ENCODE data around the gene SIGMAR1. TPM values are rescaled to one million over a fixed set of nuclear protein-coding genes. Genes with fewer than 3 reads are reported as not detected.

Gene SIGMAR1
- 71.3 and 97.8 TPM in 2 replicates for total RNA-seq (ENCODE audit: low replicate concordance)

- peak; percentile 2 for TF ChIP-seq CTCF (IDR thresholded peaks at IDR 0.05; ENCODE audit: insufficient read depth, low read length)
- peak within 1 kb of the TSS; percentile 81 for H3K4me3 ChIP-seq (ENCODE audit: low read depth, low read length)
- DNase-seq (ENCODE audit: low read depth): peak; percentile 90
Measured at GRCh38 chr9:34637356-34638137, at the start of gene SIGMAR1. SIGMAR1 (minus strand) TSS chr9:34637787; CDS start chr9:34637697, 90 bp downstream.

GRCh38 chr9:34686732-34687131 lies 49.1 kb upstream of the SIGMAR1 start:
- TF ChIP-seq CTCF (IDR thresholded peaks at IDR 0.05; ENCODE audit: insufficient read depth, low read length): no peak
- H3K4me3 ChIP-seq (ENCODE audit: low read depth, low read length): no peak overlapping the region
- DNase-seq (ENCODE audit: low read depth): peak; percentile 43

- no peak for TF ChIP-seq CTCF (IDR thresholded peaks at IDR 0.05; ENCODE audit: insufficient read depth, low read length)
- no peak overlapping the region for H3K4me3 ChIP-seq (ENCODE audit: low read depth, low read length)
- DNase-seq (ENCODE audit: low read depth): peak; percentile 83
Measured at GRCh38 chr9:34686231-34686630, 48.6 kb upstream of the SIGMAR1 start.

GRCh38 chr9:34685591-34685990 lies 48.0 kb upstream of the SIGMAR1 start:
- H3K4me3 ChIP-seq (ENCODE audit: low read depth, low read length): no peak overlapping the region
- no peak for TF ChIP-seq CTCF (IDR thresholded peaks at IDR 0.05; ENCODE audit: insufficient read depth, low read length)
- peak; percentile 9 for DNase-seq (ENCODE audit: low read depth)

GRCh38 chr9:34684816-34685215 lies 47.2 kb upstream of the SIGMAR1 start:
- no peak for TF ChIP-seq CTCF (IDR thresholded peaks at IDR 0.05; ENCODE audit: insufficient read depth, low read length)
- no peak overlapping the region for H3K4me3 ChIP-seq (ENCODE audit: low read depth, low read length)
- DNase-seq (ENCODE audit: low read depth): no peak

GRCh38 chr9:34684145-34684544 lies 46.6 kb upstream of the SIGMAR1 start:
- H3K4me3 ChIP-seq (ENCODE audit: low read depth, low read length): no peak overlapping the region
- TF ChIP-seq CTCF (IDR thresholded peaks at IDR 0.05; ENCODE audit: insufficient read depth, low read length): no peak
- DNase-seq (ENCODE audit: low read depth): no peak

All from fibroblast of the aortic adventitia (primary cell).